ENCODE data around the gene PRR12. TPM values are rescaled to one million over a fixed set of nuclear protein-coding genes. Genes with fewer than 3 reads are reported as not detected.

Gene PRR12
- total and polyA plus RNA-seq, 12 donors, result 5.2 to 19.2 (median 16.2) TPM

GRCh38 chr19:49566302-49566701, 24.7 kb upstream of the PRR12 start:
- H3K4me3 ChIP-seq, result no peak overlapping the region
- DNase-seq (no peak), ATAC-seq (no peak)
- H3K27me3 ChIP-seq, result no peaks in the 10 kb centered on the region
- TF ChIP-seq CTCF (IDR thresholded peaks at IDR 0.05), result no peak
- peaks cover 0 to 24% (median 0%) of the 10 kb centered on the region in 9 donors for H3K36me3 ChIP-seq
- intact Hi-C loops (cut with DNase I), result no loop called here
- peaks cover 6 to 77% (median 38%) of the 10 kb centered on the region in 9 donors for H3K4me1 ChIP-seq
- 96 to 98% methylated on average over 3 of the region's 3 CpGs for WGBS, 2 donors
- no peaks in the 10 kb centered on the region for H3K9me3 ChIP-seq
- peak overlapping the region in 1 of 10 donors; percentile 65 for H3K27ac ChIP-seq

DNA sequence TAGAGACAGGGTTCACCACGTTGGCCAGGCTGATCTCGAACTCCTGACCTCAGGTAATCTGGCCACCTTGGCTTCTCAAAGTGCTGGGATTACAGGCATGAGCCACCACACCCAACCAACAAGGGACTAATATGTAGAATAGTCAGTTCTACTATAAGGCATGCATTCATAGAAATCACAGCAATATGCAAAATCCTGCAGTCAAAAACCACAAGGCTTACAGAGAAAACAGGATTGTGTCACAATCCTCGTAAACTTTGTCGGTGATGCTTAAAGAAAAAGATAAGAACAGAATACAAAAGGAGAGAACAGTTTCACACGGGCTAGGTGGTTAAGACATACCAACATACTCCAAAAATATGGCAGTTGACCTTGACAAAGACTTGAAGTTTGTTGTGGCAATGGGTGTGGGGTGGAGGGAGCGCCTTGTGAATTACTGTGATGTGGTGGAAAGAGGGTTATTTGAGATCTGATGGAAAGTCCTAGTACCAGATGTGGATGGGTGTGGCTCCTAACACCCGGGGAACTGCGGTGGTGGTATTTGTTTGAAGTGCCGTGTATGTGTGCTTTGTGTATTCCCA, 23.0 kb upstream of the PRR12 start:
- WGBS, 2 donors, result 61 to 64% methylated on average over 9 of the region's 9 CpGs
- intact Hi-C loops (cut with DNase I), result no loop called here
- peak overlapping the region in 3 of 10 donors; percentile 32 to 59 (median 35) for H3K27ac ChIP-seq
- DNase-seq (no peak), ATAC-seq (no peak)
- TF ChIP-seq CTCF (IDR thresholded peaks at IDR 0.05), result no peak
- H3K4me3 ChIP-seq, result no peak overlapping the region
- H3K36me3 ChIP-seq, result peaks cover 0 to 22% (median 0%) of the 10 kb centered on the region in 9 donors
- H3K9me3 ChIP-seq, result no peaks in the 10 kb centered on the region
- H3K27me3 ChIP-seq, result no peaks in the 10 kb centered on the region
- H3K4me1 ChIP-seq, result peaks cover 8 to 71% (median 42%) of the 10 kb centered on the region in 9 donors

GRCh38 chr19:49570138-49570856, 20.7 kb upstream of the PRR12 start:
- H3K4me1 ChIP-seq, result peaks cover 8 to 48% (median 31%) of the 10 kb centered on the region in 9 donors
- intact Hi-C loops (cut with DNase I), result loop anchor here in 5 of 10 donors (2.0 to 10.0 kb wide), 4 partner anchors 67 to 178 kb away; partner anchors contain the start of genes RPS11 (in 2 of the 5) and PRMT1 (in 1 of the 5)

More at GRCh38 chr19:49570138-49570856, 20.7 kb upstream of the PRR12 start:
- Histone ChIP-seq H3K4me3 (no peak overlapping the region), H3K9me3 (no peaks in the 10 kb centered on the region), H3K27ac (peak overlapping the region in 9 of 10 donors; percentile 19 to 83 (median 79)), H3K36me3 (peaks cover 0 to 36% (median 5%) of the 10 kb centered on the region in 9 donors), H3K27me3 (no peaks in the 10 kb centered on the region)
- ATAC-seq (peak; percentile 58 to 84 (median 73)), DNase-seq (peak in 1 of 2 donors; percentile 74)
- WGBS, 2 donors, result 23 to 32% methylated on average over 14 of the region's 14 CpGs
- peak; percentile 95 to 99 (median 98) for TF ChIP-seq CTCF (IDR thresholded peaks at IDR 0.05)

Measured in heart right ventricle (tissue), 16 donors.